HEK293T (cell line): Measurements from ENCODE around the gene MOB4.
A peak's percentile ranks its signal among the peaks of the same experiment; 100 is the strongest.
"Not testable (repeated sequence)": the region's sequence is repeated elsewhere in the genome, so short reads cannot be mapped to it uniquely, and the experiment has no call there.

Source experiments
- CTCF ChIA-PET: fragments of 350-600 bp; formaldehyde crosslinking; extraction: SDS; loops from one replicate; lab custom pipeline; 2021; ENCODE audit warnings: antibody characterized with exemption, inconsistent platforms; lab: Yijun Ruan, JAX
- POLR2A ChIA-PET: fragments of 350-600 bp; formaldehyde crosslinking; extraction: SDS; loops from one replicate; lab custom pipeline; 2020; ENCODE audit warnings: antibody characterized with exemption, inconsistent platforms; lab: Yijun Ruan, JAX
- DNase-seq: peaks from one replicate; pipeline ENCODE4 v3.0.0; 2012; ENCODE audit warnings: mixed read lengths; ENCODE audit errors: extremely low spot score
- ARNT ChIP-seq: fragments of 450-650 bp; IDR thresholded peaks from 2 replicates; pipeline ENCODE4 v1.6.1; 2017; ENCODE audit warnings: mild to moderate bottlenecking
- BHLHE40 ChIP-seq: fragments of 450-650 bp; IDR thresholded peaks from 2 replicates; pipeline ENCODE4 v1.6.1; 2016; ENCODE audit warnings: mild to moderate bottlenecking, moderate library complexity, borderline replicate concordance
- CTBP1 ChIP-seq: fragments of 450-650 bp; IDR thresholded peaks from 2 replicates; pipeline ENCODE4 v1.6.1; 2016; ENCODE audit warnings: borderline replicate concordance
- ELF4 ChIP-seq: fragments of 450-650 bp; IDR thresholded peaks from 2 replicates; pipeline ENCODE4 v1.6.1; 2017; ENCODE audit warnings: antibody characterized with exemption
- FOXA1 ChIP-seq: fragments of 450-650 bp; IDR thresholded peaks from 2 replicates; pipeline ENCODE4 v1.6.1; 2016; ENCODE audit warnings: mild to moderate bottlenecking
- FOXK2 ChIP-seq: fragments of 450-650 bp; IDR thresholded peaks from 2 replicates; pipeline ENCODE4 v1.6.1; 2016; ENCODE audit warnings: mild to moderate bottlenecking
- FOXM1 ChIP-seq: fragments of 450-650 bp; IDR thresholded peaks from 2 replicates; pipeline ENCODE4 v1.6.1; 2017; ENCODE audit warnings: mild to moderate bottlenecking, borderline replicate concordance
- HDGF ChIP-seq: fragments of 450-650 bp; IDR thresholded peaks from 2 replicates; pipeline ENCODE4 v1.6.1; 2017; ENCODE audit warnings: antibody characterized with exemption, borderline replicate concordance
- L3MBTL2 ChIP-seq: fragments of 450-650 bp; conservative IDR thresholded peaks from 2 replicates; pipeline ENCODE4 v1.6.1; 2016; ENCODE audit warnings: mild to moderate bottlenecking
- LEF1 ChIP-seq: fragments of 450-650 bp; IDR thresholded peaks from 2 replicates; pipeline ENCODE4 v1.6.1; 2017; ENCODE audit warnings: mild to moderate bottlenecking, borderline replicate concordance
- NFRKB ChIP-seq: fragments of 450-650 bp; IDR thresholded peaks from 2 replicates; pipeline ENCODE4 v1.6.1; 2016; ENCODE audit warnings: mild to moderate bottlenecking, moderate library complexity
- SP1 ChIP-seq: fragments of 450-650 bp; IDR thresholded peaks from 2 replicates; pipeline ENCODE4 v1.6.1; 2017
- SUZ12 ChIP-seq: fragments of 450-650 bp; IDR thresholded peaks from 2 replicates; pipeline ENCODE4 v1.6.1; 2016; ENCODE audit warnings: mild to moderate bottlenecking
- TARDBP ChIP-seq: fragments of 450-650 bp; IDR thresholded peaks from 2 replicates; pipeline ENCODE4 v1.6.1; 2016
- ZNF384 ChIP-seq: fragments of 450-650 bp; IDR thresholded peaks from 2 replicates; pipeline ENCODE4 v1.6.1; 2016
- TF ChIP-seq, protein P1 (sequence below): fragments of 450-650 bp; IDR thresholded peaks from 2 replicates; pipeline ENCODE4 v1.6.1; 2016

The MOB4 gene

DNA sequence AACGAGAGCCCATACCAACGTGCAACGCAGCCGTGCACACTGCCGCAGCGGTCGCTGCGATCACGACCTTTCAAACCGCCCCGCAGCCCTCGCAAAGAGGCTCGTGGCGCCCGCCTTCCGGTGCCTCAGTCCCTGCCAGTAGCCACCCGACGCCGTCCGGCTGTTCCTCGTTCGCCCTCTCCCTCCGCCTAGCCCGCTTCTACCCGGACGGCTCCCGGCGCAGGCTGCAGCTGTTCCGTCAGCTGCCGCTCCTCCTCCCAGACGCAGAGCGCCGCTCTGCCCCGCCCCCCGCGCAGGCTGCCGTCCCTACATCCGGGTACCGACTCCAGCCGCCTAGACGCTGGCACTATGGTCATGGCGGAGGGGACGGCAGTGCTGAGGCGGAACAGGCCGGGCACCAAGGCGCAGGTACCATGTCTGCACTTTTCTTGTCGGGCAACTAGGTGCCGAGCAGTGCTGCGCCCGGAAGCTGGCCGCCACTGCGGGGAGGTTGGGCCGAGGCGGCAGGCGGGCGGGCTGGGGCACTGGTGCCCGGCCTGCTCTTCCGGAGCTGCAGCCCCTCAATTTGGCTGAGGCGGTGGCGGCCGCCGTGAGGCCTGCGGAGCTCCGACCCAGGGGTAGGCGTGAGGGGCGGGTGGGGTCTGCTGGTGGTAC is at the start of gene MOB4:
Gene MOB4 (plus strand): TSS at position 328 of the 654 bp plus-strand sequence. CDS start 21 bp downstream, at position 349.
- peak; percentile 93 for DNase-seq
- POLR2A ChIA-PET = interaction anchor here (0.5 to 6.2 kb wide), 13 partner anchors 9 to 190 kb away, joined by 3 to 52 read pairs (median 4); partner anchors contain the start of genes COQ10B, HSPD1, HSPE1 and MARS2
- CTCF ChIA-PET = no interaction called here
- TF ChIP-seq ELF4 = peak; percentile 67; the same call in 1 of the 2 replicates
- TF ChIP-seq TARDBP = no peak
- TF ChIP-seq, protein P1, sequence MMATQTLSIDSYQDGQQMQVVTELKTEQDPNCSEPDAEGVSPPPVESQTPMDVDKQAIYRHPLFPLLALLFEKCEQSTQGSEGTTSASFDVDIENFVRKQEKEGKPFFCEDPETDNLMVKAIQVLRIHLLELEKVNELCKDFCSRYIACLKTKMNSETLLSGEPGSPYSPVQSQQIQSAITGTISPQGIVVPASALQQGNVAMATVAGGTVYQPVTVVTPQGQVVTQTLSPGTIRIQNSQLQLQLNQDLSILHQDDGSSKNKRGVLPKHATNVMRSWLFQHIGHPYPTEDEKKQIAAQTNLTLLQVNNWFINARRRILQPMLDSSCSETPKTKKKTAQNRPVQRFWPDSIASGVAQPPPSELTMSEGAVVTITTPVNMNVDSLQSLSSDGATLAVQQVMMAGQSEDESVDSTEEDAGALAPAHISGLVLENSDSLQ = peak; percentile 37
- TF ChIP-seq ZNF384 = no peak
- peak; percentile 93 for TF ChIP-seq L3MBTL2
- TF ChIP-seq FOXK2 = no peak
- no peak for TF ChIP-seq LEF1
- TF ChIP-seq CTBP1 = peak; percentile 41; the same call in 1 of the 2 replicates
- no peak for TF ChIP-seq SP1
- TF ChIP-seq NFRKB = no peak

DNA sequence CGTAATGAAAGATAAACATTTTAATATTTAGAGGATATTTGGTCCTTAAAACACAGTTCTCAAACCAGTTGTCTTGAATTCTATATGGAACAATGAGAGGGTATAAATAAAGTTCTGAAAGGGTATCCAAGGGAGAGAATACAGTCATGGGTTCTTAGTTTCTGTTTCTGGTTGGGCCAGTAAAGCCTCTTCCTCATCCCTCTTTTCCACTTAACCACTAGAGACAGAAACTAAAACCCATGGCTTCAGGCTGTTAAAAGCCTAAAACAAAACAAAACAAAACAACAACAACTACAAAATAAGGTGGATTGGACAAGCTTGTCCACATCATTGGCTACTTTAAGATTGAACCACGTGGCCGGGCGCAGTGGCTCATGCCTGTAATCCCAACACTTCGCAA is 43.7 kb upstream of the MOB4 start:
- no peak for DNase-seq
- ChIA-PET CTCF (no interaction called here), POLR2A (no interaction called here)
- no peak for TF ChIP-seq CTBP1
- TF ChIP-seq HDGF = no peak
- TF ChIP-seq ELF4 = no peak
- TF ChIP-seq SP1 = no peak
- no peak for TF ChIP-seq LEF1
- TF ChIP-seq SUZ12 = no peak
- TF ChIP-seq BHLHE40 = no peak
- TF ChIP-seq, protein P1 = no peak

DNA sequence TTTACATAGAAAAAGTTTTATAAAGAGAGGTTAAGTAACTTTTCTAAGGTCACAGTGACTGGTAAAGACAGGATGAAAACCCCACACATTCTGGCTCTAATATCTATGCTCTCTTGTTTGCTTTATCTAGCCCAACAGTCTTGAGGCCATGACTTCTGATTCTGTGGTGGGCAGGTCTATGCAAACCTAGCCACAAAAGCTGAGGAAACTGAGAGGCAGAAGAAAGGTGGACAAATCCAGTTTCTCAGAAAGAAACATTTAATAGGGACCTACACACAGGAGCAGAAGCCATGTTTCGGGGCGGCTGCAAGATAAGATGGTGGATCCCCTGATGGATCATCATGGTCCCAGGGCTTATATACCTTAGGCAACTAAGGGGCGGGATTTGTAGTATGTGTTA is 38.1 kb upstream of the MOB4 start:
- no peak for DNase-seq
- CTCF ChIA-PET = no interaction called here
- no peak for TF ChIP-seq ZNF384
- no peak for TF ChIP-seq SP1
- TF ChIP-seq HDGF = no peak
- TF ChIP-seq SUZ12 = no peak
- no peak for TF ChIP-seq ELF4
- POLR2A ChIA-PET = interaction anchor here (0.8 kb wide), 1 partner anchor 25 kb away, joined by 3 read pairs; the partner anchor contains the start of gene COQ10B

DNA sequence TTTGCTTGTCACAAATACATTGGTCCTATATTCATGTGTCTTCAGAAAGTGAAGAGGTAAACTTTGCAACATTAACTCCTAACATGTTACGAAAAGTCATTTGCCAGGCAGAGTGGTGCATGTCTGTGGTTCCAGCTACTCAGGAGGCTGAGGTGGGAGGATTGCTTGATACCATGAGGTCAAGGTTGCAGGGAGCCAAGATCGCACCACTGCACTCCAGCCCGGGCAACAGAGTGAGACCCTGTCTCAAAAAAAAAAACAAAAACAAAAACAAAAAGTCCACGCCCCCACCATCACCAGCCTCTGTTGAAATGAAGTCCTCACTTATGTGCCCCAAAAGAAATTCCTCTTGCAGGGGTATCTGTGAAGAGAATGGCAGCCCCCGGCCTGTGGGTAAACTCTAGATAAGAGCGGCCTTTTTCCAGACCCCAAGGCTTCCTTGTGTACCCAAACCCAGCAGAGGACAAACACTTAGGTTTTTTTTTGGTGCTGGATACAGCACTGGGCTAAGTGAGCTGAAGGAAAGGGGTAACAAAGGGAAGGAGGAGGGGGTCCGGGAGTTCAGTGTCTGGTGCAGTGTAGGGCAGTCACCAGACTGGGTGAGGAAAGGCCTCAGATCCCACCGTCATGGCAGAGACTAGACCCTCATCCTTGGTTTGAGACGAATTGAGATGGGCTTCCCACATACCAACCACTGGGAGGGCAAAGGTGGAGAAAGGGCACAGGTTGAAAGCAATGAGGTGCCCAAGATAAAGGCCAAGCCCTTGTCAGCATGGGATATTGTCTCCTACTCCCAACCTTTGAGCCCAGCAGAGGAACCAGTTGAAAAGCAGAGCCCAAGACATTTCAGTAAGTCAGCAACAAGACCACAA is 35.5 kb upstream of the MOB4 start:
- no peak for TF ChIP-seq CTBP1
- no peak for TF ChIP-seq LEF1
- TF ChIP-seq SP1 = no peak
- no peak for TF ChIP-seq BHLHE40
- TF ChIP-seq FOXM1 = no peak
- no peak for TF ChIP-seq FOXK2
- no peak for TF ChIP-seq ELF4
- TF ChIP-seq SUZ12 = no peak
- no peak for TF ChIP-seq FOXA1
- TF ChIP-seq, protein P1 = no peak
- no peak for TF ChIP-seq NFRKB
- no peak for TF ChIP-seq ARNT
- TF ChIP-seq ZNF384 = no peak
- TF ChIP-seq HDGF = no peak
- TF ChIP-seq TARDBP = no peak
- no peak for TF ChIP-seq L3MBTL2
- DNase-seq = no peak
- CTCF ChIA-PET = no interaction called here
- POLR2A ChIA-PET = interaction anchor here (0.5 kb wide), 1 partner anchor 16 kb away, joined by 3 read pairs; no protein-coding TSS in a partner anchor

DNA sequence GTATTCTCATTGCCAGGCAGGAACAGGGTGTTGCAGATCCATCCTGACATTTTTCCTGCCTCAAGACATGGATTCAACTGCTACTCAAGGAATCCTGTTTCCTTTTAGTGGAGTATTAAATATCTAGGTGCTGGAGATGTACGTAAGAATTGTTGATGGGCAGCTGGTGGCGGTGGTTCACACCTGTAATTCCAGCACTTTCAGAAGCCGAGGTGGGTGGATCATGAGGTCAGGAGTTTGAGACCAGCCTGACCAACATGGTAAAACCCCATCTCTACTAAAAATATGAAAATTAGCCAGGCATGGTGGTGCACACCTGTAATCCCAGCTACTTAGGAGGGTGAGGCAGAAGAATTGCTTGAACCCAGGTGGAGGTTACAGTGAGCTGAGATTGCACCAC is 31.6 kb upstream of the MOB4 start:
- DNase-seq, POLR2A ChIA-PET, CTCF ChIA-PET: not testable (repeated sequence)

DNA sequence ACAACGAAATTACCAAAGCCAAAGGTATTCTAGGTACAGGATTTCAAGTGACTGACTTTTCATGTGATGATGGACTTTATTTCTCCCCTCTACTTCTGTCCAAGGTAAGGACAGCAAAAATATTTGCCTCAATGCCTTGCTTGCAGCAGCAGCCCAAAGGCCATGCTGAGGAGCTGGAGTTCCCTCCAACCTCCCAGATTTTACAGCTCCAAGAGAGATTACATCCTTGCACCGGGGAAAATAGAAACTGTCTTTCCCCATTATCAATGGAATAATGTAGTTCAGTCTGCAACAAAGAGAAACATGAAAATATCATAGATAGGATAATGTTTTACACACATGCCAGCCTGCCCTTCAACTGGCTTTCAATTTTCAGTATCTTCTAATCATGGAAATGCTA is 29.7 kb upstream of the MOB4 start:
- no peak for DNase-seq
- CTCF ChIA-PET = no interaction called here
- no peak for TF ChIP-seq BHLHE40
- TF ChIP-seq SUZ12 = no peak
- TF ChIP-seq L3MBTL2 = no peak
- no peak for TF ChIP-seq SP1
- no peak for TF ChIP-seq FOXA1
- no peak for TF ChIP-seq TARDBP
- TF ChIP-seq FOXK2 = no peak
- TF ChIP-seq NFRKB = no peak
- no peak for TF ChIP-seq CTBP1
- no peak for TF ChIP-seq ZNF384
- TF ChIP-seq ARNT = no peak
- no peak for TF ChIP-seq LEF1
- POLR2A ChIA-PET = interaction anchor here (1.0 kb wide), 1 partner anchor 14 kb away, joined by 3 read pairs; the partner anchor contains the start of genes HSPD1 and HSPE1
